Inflammatory macrophage treated with lipopolysaccharide for 1 hour (primary cell): ENCODE data around the gene METTL25B.

Source experiments
- DNase-seq, 2 donors: peaks; one replicate each; pipeline ENCODE4 v3.0.0-alpha.2; 2020 to 2022

The METTL25B gene

GRCh38 chr1:156727926-156728598 lies at the start of gene METTL25B:
TSS of gene METTL25B (plus strand) at chr1:156728469. CDS start at chr1:156729105, 636 bp downstream.
- DNase-seq: peak in 1 of 2 donors; percentile 75

- DNase-seq: no peak
Measured at GRCh38 chr1:156680056-156680455, 48.2 kb upstream of the METTL25B start.

GRCh38 chr1:156681196-156681960 lies 46.9 kb upstream of the METTL25B start:
- no peak for DNase-seq

- no peak for DNase-seq
Measured at GRCh38 chr1:156682166-156682890, 45.9 kb upstream of the METTL25B start.

- DNase-seq: no peak
Measured at GRCh38 chr1:156684227-156684782, 44.0 kb upstream of the METTL25B start.

GRCh38 chr1:156689035-156689952 lies 39.0 kb upstream of the METTL25B start:
- peak; percentile 68 to 86 for DNase-seq

GRCh38 chr1:156689953-156690674 lies 38.2 kb upstream of the METTL25B start:
- DNase-seq: peak; percentile 25 to 60

- peak in 1 of 2 donors; percentile 61 for DNase-seq
Measured at GRCh38 chr1:156690675-156691036, 37.6 kb upstream of the METTL25B start.

- DNase-seq: no peak
Measured at GRCh38 chr1:156691191-156691590, 37.1 kb upstream of the METTL25B start.

GRCh38 chr1:156691665-156692440 lies 36.4 kb upstream of the METTL25B start:
- DNase-seq: peak; percentile 64 to 88

GRCh38 chr1:156692441-156692924 lies 35.8 kb upstream of the METTL25B start:
- DNase-seq: no peak

- DNase-seq: no peak
Measured at GRCh38 chr1:156692925-156693847, 35.1 kb upstream of the METTL25B start.

GRCh38 chr1:156693848-156694689 lies 34.2 kb upstream of the METTL25B start:
- DNase-seq: peak in 1 of 2 donors; percentile 45

- no peak for DNase-seq
Measured at GRCh38 chr1:156694690-156694962, 33.6 kb upstream of the METTL25B start.

GRCh38 chr1:156696755-156697154 lies 31.5 kb upstream of the METTL25B start:
- DNase-seq: no peak

GRCh38 chr1:156697481-156697880 lies 30.8 kb upstream of the METTL25B start:
- DNase-seq: no peak

- peak; percentile 44 to 80 for DNase-seq
Measured at GRCh38 chr1:156698995-156699394, 29.3 kb upstream of the METTL25B start.

- no peak for DNase-seq
Measured at GRCh38 chr1:156700736-156701531, 27.3 kb upstream of the METTL25B start.
